SK-N-SH (cell line): ENCODE measurements around the gene FIBP. TPM values are rescaled to one million over a fixed set of nuclear protein-coding genes. Genes with fewer than 3 reads are reported as not detected.
"Not testable (repeated sequence)": the region's sequence is repeated elsewhere in the genome, so short reads cannot be mapped to it uniquely, and the experiment has no call there.

Experiments used
- CTCF ChIA-PET: fragments of 300-600, 350-600 bp; formaldehyde crosslinking; extraction: SDS; loops from one replicate; lab custom pipeline; 2021; lab: Yijun Ruan, JAX
- POLR2A ChIA-PET: fragments of 350-600 bp; sonication (Branson Sonifier 250); formaldehyde crosslinking; extraction: SDS; loops from one replicate; lab custom pipeline; 2020; ENCODE audit warnings: antibody characterized with exemption, inconsistent platforms; lab: Yijun Ruan, JAX
- DNase-seq: peaks from one replicate; pipeline ENCODE4 v3.0.0; 2012
- H2AFZ ChIP-seq: fragments of 200-600 bp; sonication (generic); 2 replicates; pipeline ENCODE4 v1.8.1; 2016; ENCODE audit warnings: antibody characterized with exemption, mild to moderate bottlenecking, low read depth
- H3F3A ChIP-seq: fragments of 200-600 bp; sonication (generic); replicated peaks from 2 replicates; pipeline ENCODE3; 2016; ENCODE audit warnings: antibody characterized with exemption, mild to moderate bottlenecking; ENCODE audit not compliant: insufficient read depth
- H3K27ac ChIP-seq, 2 experiments: fragments of 200-500 bp in 1 of 2; fragments of 200-600 bp in 1 of 2; sonication (Bioruptor generic) in 1 of 2; sonication (generic), shearing (Covaris generic) in 1 of 2; 2 replicates each; pipeline versions ENCODE4 v1.5.1 to v1.6.1; 2014 to 2016; ENCODE audit warnings: low read depth in 2 of 2, inconsistent platforms in 1 of 2, low read length in 1 of 2, mild to moderate bottlenecking in 1 of 2, mixed read lengths in 1 of 2
- H3K27me3 ChIP-seq: fragments of 200-600 bp; sonication (generic), shearing (Covaris generic); 2 replicates; pipeline ENCODE4 v1.6.1; 2016; ENCODE audit warnings: mixed run types; ENCODE audit not compliant: insufficient read depth
- H3K36me3 ChIP-seq, 2 experiments: fragments of 200-500 bp in 1 of 2; fragments of 200-600 bp in 1 of 2; sonication (Bioruptor generic) in 1 of 2; sonication (generic) in 1 of 2; replicated peaks in 1 of 2; 2 replicates each; pipeline versions ENCODE3 to v1.5.1; 2014 to 2016; ENCODE audit warnings: low read length in 1 of 2, mild to moderate bottlenecking in 1 of 2; ENCODE audit not compliant: insufficient read depth in 2 of 2, control insufficient read depth in 1 of 2
- H3K4me1 ChIP-seq, 2 experiments: fragments of 200-500 bp in 1 of 2; fragments of 200-600 bp in 1 of 2; sonication (Bioruptor generic) in 1 of 2; sonication (generic), shearing (Covaris generic) in 1 of 2; 2 replicates each; pipeline versions ENCODE4 v1.5.1 to v1.6.1; 2014 to 2016; ENCODE audit warnings: low read depth in 1 of 2, low read length in 1 of 2, mixed run types in 1 of 2; ENCODE audit not compliant: insufficient read depth in 2 of 2, control insufficient read depth in 1 of 2
- H3K4me2 ChIP-seq: fragments of 200-600 bp; sonication (generic), shearing (Covaris generic); 2 replicates; pipeline ENCODE4 v1.6.1; 2017; ENCODE audit warnings: mixed run types
- H3K4me3 ChIP-seq, 2 experiments: fragments of 200-500 bp in 1 of 2; fragments of 200-600 bp in 1 of 2; sonication (Bioruptor generic) in 1 of 2; sonication (generic), shearing (Covaris generic) in 1 of 2; 2 replicates each; pipeline versions ENCODE4 v1.5.1 to v1.8.1; 2014 to 2016; ENCODE audit warnings: low read depth in 2 of 2, inconsistent platforms in 1 of 2, low read length in 1 of 2, mild to moderate bottlenecking in 1 of 2, mixed read lengths in 1 of 2, moderate library complexity in 1 of 2
- H3K79me2 ChIP-seq: fragments of 200-600 bp; sonication (generic); 2 replicates; pipeline ENCODE4 v1.8.1; 2017; ENCODE audit warnings: mild to moderate bottlenecking; ENCODE audit not compliant: insufficient read depth
- H3K9ac ChIP-seq: fragments of 200-600 bp; sonication (generic); 2 replicates; pipeline ENCODE4 v1.6.1; 2017; ENCODE audit warnings: mixed run types
- H3K9me2 ChIP-seq: fragments of 200-600 bp; sonication (generic); 2 replicates; pipeline ENCODE4 v1.6.1; 2017; ENCODE audit warnings: mixed run types
- H3K9me3 ChIP-seq: fragments of 200-600 bp; sonication (generic); 2 replicates; pipeline ENCODE4 v1.6.1; 2017; ENCODE audit warnings: mixed run types, mild to moderate bottlenecking, moderate library complexity
- H4K20me1 ChIP-seq: fragments of 200-600 bp; sonication (generic); 2 replicates; pipeline ENCODE4 v1.6.1; 2017; ENCODE audit warnings: mild to moderate bottlenecking, mixed run types; ENCODE audit not compliant: insufficient read depth
- CTCF ChIP-seq: fragments of 200-600 bp; sonication (generic); IDR thresholded peaks from 2 replicates; pipeline ENCODE4 v1.6.1; 2017; ENCODE audit warnings: antibody characterized with exemption, mild to moderate bottlenecking, moderate library complexity
- IRF3 ChIP-seq: fragments of 150-350 bp; IDR thresholded peaks from 2 replicates; pipeline ENCODE4 v1.6.1; 2016; ENCODE audit warnings: mild to moderate bottlenecking, low read depth, low read length
- JUND ChIP-seq: IDR thresholded peaks from 2 replicates; pipeline ENCODE4 v1.4.0; 2012
- MXI1 ChIP-seq: IDR thresholded peaks from 2 replicates; pipeline ENCODE4 v1.6.1; 2012; ENCODE audit warnings: mild to moderate bottlenecking, low read depth, low read length, improper control_type of control experiment
- NFIC ChIP-seq: IDR thresholded peaks from 2 replicates; pipeline ENCODE4 v1.4.0; 2012; ENCODE audit warnings: borderline replicate concordance
- NRF1 ChIP-seq: IDR thresholded peaks from 2 replicates; pipeline ENCODE4 v1.6.1; 2012; ENCODE audit warnings: low read depth, mild to moderate bottlenecking, low read length
- RAD21 ChIP-seq: IDR thresholded peaks from 2 replicates; pipeline ENCODE4 v1.6.1; 2012; ENCODE audit warnings: mild to moderate bottlenecking, low read length
- SMC3 ChIP-seq: IDR thresholded peaks from 2 replicates; pipeline ENCODE4 v1.6.1; 2012; ENCODE audit warnings: low read depth, low read length, improper control_type of control experiment
- TAF1 ChIP-seq: IDR thresholded peaks from 2 replicates; pipeline ENCODE4 v1.6.1; 2012; ENCODE audit warnings: low read depth, mild to moderate bottlenecking, low read length, moderate library complexity, borderline replicate concordance
- TCF12 ChIP-seq: IDR thresholded peaks from 2 replicates; pipeline ENCODE4 v1.4.0; 2012
- ZBTB33 ChIP-seq: IDR thresholded peaks from 2 replicates; pipeline ENCODE4 v1.4.0; 2012; ENCODE audit warnings: low read depth, borderline replicate concordance
- WGBS: methylation state at CpG from one replicate; pipeline ENCODE4 v1.1.6; 2017; ENCODE audit warnings: low lambda C conversion rate; 5-methylcytosine and 5-hydroxymethylcytosine counted together
- polyA plus RNA-seq, 3 experiments: library from polyadenylated mRNA; depleted of rRNA; stranded (reverse); fragments of >200 nt; gene quantifications; 2 replicates each; pipeline ENCODE4 v1.2.3, GENCODE V29; 2012

The FIBP gene
- polyA plus RNA-seq, 1 of the 3 experiments (the other 2 are of a cell fraction): 190 TPM

GRCh38 chr11:65892661-65893317 is 4.5 kb upstream of the FIBP start:
- ChIA-PET POLR2A (interaction anchor here (0.6 kb wide), 1 partner anchor 75 kb away, joined by 3 read pairs; no protein-coding TSS in a partner anchor), CTCF (interaction anchor here (0.6 to 15.2 kb wide), 8 partner anchors 8 to 123 kb away, joined by 3 to 374 read pairs (median 12); partner anchors contain the start of genes CFL1, EFEMP2 and MUS81)
- Histone ChIP-seq H4K20me1 (peaks cover 70% of the 10 kb centered on the region), H3F3A (peaks cover 93% of the 10 kb centered on the region), H3K4me3 (no peak overlapping the region), H3K4me1 (peaks cover 39 to 52% of the 10 kb centered on the region in 2 experiments), H2AFZ (no peak overlapping the region), H3K36me3 (peaks cover 0 to 42% of the 10 kb centered on the region in 2 experiments), H3K9me3 (no peaks in the 10 kb centered on the region), H3K4me2 (peak overlapping the region; percentile 98), H3K9ac (peak overlapping the region; percentile 76; the same call in 1 of the 2 replicates), H3K9me2 (no peaks in the 10 kb centered on the region), H3K79me2 (peaks cover 68% of the 10 kb centered on the region), H3K27me3 (no peaks in the 10 kb centered on the region), H3K27ac (peak overlapping the region in 1 of 2 experiments; percentile 94; a peak in 2 of 4 replicates)
- TF ChIP-seq TCF12 (no peak), NRF1 (no peak), MXI1 (no peak), IRF3 (no peak), SMC3 (no peak), RAD21 (no peak), CTCF (no peak), TAF1 (no peak), ZBTB33 (no peak), JUND (no peak), NFIC (no peak)
- DNase-seq: no peak
- 87% methylated on average over 8 of the region's 10 CpGs for WGBS

GRCh38 chr11:65892137-65892540 is 3.9 kb upstream of the FIBP start:
- H3K27me3 ChIP-seq, H3K9me2 ChIP-seq, H3K9me3 ChIP-seq, H2AFZ ChIP-seq, POLR2A ChIA-PET, DNase-seq: not testable (repeated sequence)
- Histone ChIP-seq H3K27ac (peak overlapping the region in 1 of 2 experiments; percentile 94; a peak in 3 of 4 replicates), H3K4me1 (peaks cover 46 to 52% of the 10 kb centered on the region in 2 experiments), H3F3A (peaks cover 95% of the 10 kb centered on the region), H3K4me3 (peak overlapping the region; percentile 65 to 70), H4K20me1 (peaks cover 63% of the 10 kb centered on the region), H3K36me3 (peaks cover 0 to 37% of the 10 kb centered on the region in 2 experiments), H3K9ac (peak overlapping the region; percentile 76; the same call in 1 of the 2 replicates), H3K4me2 (peak overlapping the region; percentile 98), H3K79me2 (peaks cover 68% of the 10 kb centered on the region)
- TF ChIP-seq ZBTB33: 0 out of 2 replicates have a peak, but pooled peaks have one; percentile 7
- CTCF ChIA-PET: interaction anchor here (0.6 to 15.2 kb wide), 7 partner anchors 19 to 450 kb away, joined by 3 to 374 read pairs (median 4); partner anchors contain the start of genes CFL1, EFEMP2 and MUS81
- whole genome bisulfite sequencing: 93% methylated on average over 5 of the region's 5 CpGs
